Chondrocyte (in vitro differentiated cells): ENCODE data around the gene CAMSAP2. TPM values are rescaled to one million over a fixed set of nuclear protein-coding genes. Genes with fewer than 3 reads are reported as not detected.

Experiments used
- DNase-seq: peaks from one replicate; pipeline ENCODE4 v3.0.0; 2021; ENCODE audit warnings: mixed read lengths, low spot score
- H3K27ac Mint-ChIP-seq: one replicate; pipeline ENCODE4 v1.8.0; 2021; ENCODE audit warnings: mild to moderate bottlenecking, moderate library complexity, mixed read lengths; ENCODE audit not compliant: unreplicated experiment
- H3K27me3 Mint-ChIP-seq: 2 replicates; pipeline ENCODE4 v1.8.0; 2021; ENCODE audit warnings: low read depth, mixed read lengths
- H3K36me3 Mint-ChIP-seq: 2 replicates; pipeline ENCODE4 v1.8.0; 2021; ENCODE audit warnings: low read depth, mixed read lengths
- H3K4me1 Mint-ChIP-seq: 2 replicates; pipeline ENCODE4 v1.8.0; 2021; ENCODE audit warnings: low read depth, mild to moderate bottlenecking, mixed read lengths
- H3K4me3 Mint-ChIP-seq: one replicate; pipeline ENCODE4 v1.8.0; 2021; ENCODE audit warnings: mild to moderate bottlenecking, moderate library complexity, mixed read lengths; ENCODE audit not compliant: unreplicated experiment
- H3K9me3 Mint-ChIP-seq: 2 replicates; pipeline ENCODE4 v1.8.0; 2021; ENCODE audit warnings: low read depth, mixed read lengths
- total RNA-seq: library from RNA; stranded (reverse); gene quantifications from 3 replicates; pipeline ENCODE4 v1.2.1, GENCODE V29; 2021
- TF ChIP-seq, protein P1 (sequence below): fragments of 200-600 bp; sonication (generic); IDR thresholded peaks from 2 replicates; pipeline ENCODE4 v1.5.0; 2021; ENCODE audit warnings: antibody characterized with exemption, mild to moderate bottlenecking, moderate library complexity

The CAMSAP2 gene
- total RNA-seq, 1 donor from 2014 or later = 51.8 TPM

GRCh38 chr1:200887036-200887435 is 148.3 kb downstream of the CAMSAP2 start:
- TF ChIP-seq, protein P1, sequence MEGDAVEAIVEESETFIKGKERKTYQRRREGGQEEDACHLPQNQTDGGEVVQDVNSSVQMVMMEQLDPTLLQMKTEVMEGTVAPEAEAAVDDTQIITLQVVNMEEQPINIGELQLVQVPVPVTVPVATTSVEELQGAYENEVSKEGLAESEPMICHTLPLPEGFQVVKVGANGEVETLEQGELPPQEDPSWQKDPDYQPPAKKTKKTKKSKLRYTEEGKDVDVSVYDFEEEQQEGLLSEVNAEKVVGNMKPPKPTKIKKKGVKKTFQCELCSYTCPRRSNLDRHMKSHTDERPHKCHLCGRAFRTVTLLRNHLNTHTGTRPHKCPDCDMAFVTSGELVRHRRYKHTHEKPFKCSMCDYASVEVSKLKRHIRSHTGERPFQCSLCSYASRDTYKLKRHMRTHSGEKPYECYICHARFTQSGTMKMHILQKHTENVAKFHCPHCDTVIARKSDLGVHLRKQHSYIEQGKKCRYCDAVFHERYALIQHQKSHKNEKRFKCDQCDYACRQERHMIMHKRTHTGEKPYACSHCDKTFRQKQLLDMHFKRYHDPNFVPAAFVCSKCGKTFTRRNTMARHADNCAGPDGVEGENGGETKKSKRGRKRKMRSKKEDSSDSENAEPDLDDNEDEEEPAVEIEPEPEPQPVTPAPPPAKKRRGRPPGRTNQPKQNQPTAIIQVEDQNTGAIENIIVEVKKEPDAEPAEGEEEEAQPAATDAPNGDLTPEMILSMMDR = no peak
- Mint-ChIP-seq H3K9me3 (no peaks in the 10 kb centered on the region), H3K27me3 (peaks cover 2% of the 10 kb centered on the region), H3K36me3 (no peaks in the 10 kb centered on the region), H3K4me3 (no peak overlapping the region), H3K27ac (no peak overlapping the region), H3K4me1 (peaks cover 9% of the 10 kb centered on the region)
- DNase-seq = no peak

DNA sequence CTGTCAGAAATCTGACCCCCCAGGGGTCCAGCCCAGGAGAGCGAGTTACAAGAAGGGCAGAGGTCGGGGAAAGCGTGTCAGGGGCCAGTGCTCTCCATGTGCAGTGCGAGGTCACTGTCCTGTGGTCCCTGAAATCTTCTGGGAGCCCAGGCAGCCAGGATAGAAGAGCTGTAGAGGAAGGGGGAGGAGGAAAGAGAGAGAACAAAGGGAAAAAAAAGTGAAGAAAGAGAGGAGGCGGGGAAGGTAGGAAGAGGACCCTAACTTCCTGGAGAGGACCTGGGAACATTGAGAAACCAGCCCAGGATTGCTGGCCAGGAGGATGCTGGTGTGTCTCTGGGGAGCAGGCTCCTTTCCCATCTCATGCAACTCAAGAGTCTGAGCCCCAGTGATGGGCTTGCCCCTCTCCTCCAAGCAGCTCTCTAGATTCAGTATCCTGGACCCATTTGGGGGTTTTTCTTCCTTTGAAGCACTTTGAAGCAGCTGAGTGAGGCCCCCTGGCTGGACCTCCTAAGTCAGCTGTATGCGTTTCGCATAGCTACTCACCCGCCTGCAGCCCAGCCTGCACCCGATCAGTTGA is 149.2 kb downstream of the CAMSAP2 start:
- H3K36me3 Mint-ChIP-seq = no peaks in the 10 kb centered on the region
- H3K4me3 Mint-ChIP-seq = no peak overlapping the region
- H3K4me1 Mint-ChIP-seq = peaks cover 18% of the 10 kb centered on the region
- peaks cover 2% of the 10 kb centered on the region for H3K27me3 Mint-ChIP-seq
- DNase-seq = no peak
- H3K9me3 Mint-ChIP-seq = no peaks in the 10 kb centered on the region
- no peak overlapping the region for H3K27ac Mint-ChIP-seq
- TF ChIP-seq, protein P1 = no peak

DNA sequence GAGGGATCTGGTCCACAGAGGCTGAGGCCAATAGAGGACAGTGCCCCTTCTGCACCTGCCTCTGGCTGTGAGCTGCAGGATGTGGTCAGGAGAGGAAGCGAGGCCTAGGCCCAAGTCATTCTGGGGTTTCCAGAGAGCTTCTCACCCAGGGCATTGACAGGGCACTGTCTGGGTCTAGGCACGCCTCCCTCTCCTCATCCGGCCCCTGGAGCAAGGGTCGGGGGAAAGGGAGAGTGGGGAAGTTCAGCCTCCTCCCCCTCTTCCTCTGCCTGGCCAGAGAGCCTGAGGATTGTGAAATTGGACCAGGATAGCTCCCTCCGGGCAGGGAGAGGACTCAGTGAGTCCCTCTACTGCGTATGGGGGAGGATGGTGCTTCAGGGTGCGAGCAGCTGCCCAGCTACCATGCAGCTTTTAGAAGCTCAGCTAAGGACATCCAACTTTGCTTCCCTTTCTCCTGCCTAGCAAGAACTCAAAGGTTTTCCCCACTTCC is 149.7 kb downstream of the CAMSAP2 start:
- no peak for DNase-seq
- Mint-ChIP-seq H3K9me3 (no peaks in the 10 kb centered on the region), H3K4me1 (peaks cover 21% of the 10 kb centered on the region), H3K4me3 (no peak overlapping the region), H3K27ac (no peak overlapping the region), H3K27me3 (peaks cover 2% of the 10 kb centered on the region), H3K36me3 (no peaks in the 10 kb centered on the region)
- TF ChIP-seq, protein P1 = no peak

GRCh38 chr1:200889571-200889970 is 150.9 kb downstream of the CAMSAP2 start:
- H3K4me1 Mint-ChIP-seq = peaks cover 33% of the 10 kb centered on the region
- peaks cover 2% of the 10 kb centered on the region for H3K27me3 Mint-ChIP-seq

DNA sequence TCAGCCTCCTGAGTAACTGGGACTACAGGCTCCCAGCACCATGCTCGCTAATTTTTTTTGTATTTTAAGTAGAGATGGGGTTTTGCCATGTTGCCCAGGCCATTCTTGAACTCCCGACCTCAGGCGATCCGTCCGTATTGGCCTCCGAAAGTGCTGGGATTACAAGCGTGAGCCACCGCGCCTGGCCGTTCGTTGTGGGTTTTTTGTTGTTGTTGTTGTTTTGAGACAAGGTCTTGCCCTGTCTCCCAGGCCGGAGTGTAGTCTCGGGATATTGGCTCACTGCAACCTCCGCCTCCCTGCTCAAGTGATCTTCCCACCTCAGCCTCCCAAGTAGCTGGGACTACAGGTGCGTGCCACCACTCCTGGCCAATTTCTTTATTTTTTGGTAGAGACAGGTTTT is 151.3 kb downstream of the CAMSAP2 start:
- Mint-ChIP-seq H3K4me3 (no peak overlapping the region), H3K27me3 (peaks cover 2% of the 10 kb centered on the region), H3K9me3 (no peaks in the 10 kb centered on the region), H3K4me1 (peaks cover 37% of the 10 kb centered on the region), H3K27ac (no peak overlapping the region), H3K36me3 (no peaks in the 10 kb centered on the region)
- DNase-seq = no peak
- TF ChIP-seq, protein P1 = no peak

More at GRCh38 chr1:200889571-200889970, 150.9 kb downstream of the CAMSAP2 start:
- no peaks in the 10 kb centered on the region for H3K9me3 Mint-ChIP-seq
- no peak overlapping the region for H3K27ac Mint-ChIP-seq
- no peak overlapping the region for H3K4me3 Mint-ChIP-seq
- DNase-seq = no peak
- TF ChIP-seq, protein P1 = no peak
- H3K36me3 Mint-ChIP-seq = no peaks in the 10 kb centered on the region
